ENCODE results near the gene AP2S1. TPM values are rescaled to one million over a fixed set of nuclear protein-coding genes. Genes with fewer than 3 reads are reported as not detected.
"Not testable (repeated sequence)": the region's sequence is repeated elsewhere in the genome, so short reads cannot be mapped to it uniquely, and the experiment has no call there.

The AP2S1 gene
- total RNA-seq, 2 experiments from 2014 or later = 79.3 to 110 TPM

DNA sequence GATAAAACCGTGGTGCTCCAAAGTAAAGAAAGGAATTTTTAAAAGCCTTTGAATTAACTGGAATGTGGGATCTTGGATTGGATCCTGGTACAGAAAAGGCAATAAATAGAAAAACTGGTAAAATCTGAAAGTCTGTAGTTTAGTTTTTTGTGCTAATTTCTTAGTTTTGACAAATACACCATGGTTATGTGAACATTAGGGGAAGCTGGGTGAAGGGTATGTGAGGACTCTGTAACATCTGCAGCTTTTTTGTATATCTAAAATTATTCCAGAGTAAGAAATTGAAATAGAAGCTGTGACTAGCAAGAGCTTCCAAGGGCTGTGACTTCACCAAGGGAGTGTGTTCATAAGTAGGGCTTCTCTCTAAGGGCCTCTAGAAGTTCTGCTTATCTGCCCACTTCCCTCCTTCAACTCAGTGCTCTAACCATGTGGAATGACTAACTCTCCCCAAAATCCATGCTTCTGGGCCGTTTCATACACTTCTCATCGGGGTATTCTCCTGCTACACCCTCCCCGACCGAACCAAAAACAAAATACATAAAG is 36.7 kb upstream of the AP2S1 start:
- Histone ChIP-seq H3K9me2 (ENCODE audit: insufficient read depth, low read length) (no peaks in the 10 kb centered on the region), H3K9me3 (ENCODE audit: low read length) (peaks cover 8% of the 10 kb centered on the region; the same call in 1 of the 2 replicates), H4K20me1 (ENCODE audit: insufficient read depth, low read length) (no peaks in the 10 kb centered on the region), H3K36me3 (ENCODE audit: insufficient read depth, low read length) (peaks cover 4% of the 10 kb centered on the region; the same call in 1 of the 2 replicates), H2AFZ (ENCODE audit: low read length) (no peak overlapping the region), H3K4me2 (ENCODE audit: low read length) (no peak overlapping the region), H3K79me2 (ENCODE audit: insufficient read depth, low read depth, low read length) (peaks cover 51% of the 10 kb centered on the region; the same call in 1 of the 2 replicates), H3K4me1 (ENCODE audit: insufficient read depth, low read length, poor library complexity, severe bottlenecking) (peaks cover 24% of the 10 kb centered on the region), H3K27ac (ENCODE audit: low read depth, low read length, poor library complexity, severe bottlenecking) (no peak overlapping the region), H3K4me3 (ENCODE audit: low read depth, low read length, poor library complexity, severe bottlenecking) (no peak overlapping the region)
- POLR2A ChIA-PET = no interaction called here
- DNase-seq (ENCODE audit: low spot score) = no peak
- intact Hi-C loops (cut with micrococcal nuclease; ENCODE audit: unreplicated experiment) = no loop called here
- BruUV-seq (replicated peaks) = no TSS peak
- TF ChIP-seq, protein P1, sequence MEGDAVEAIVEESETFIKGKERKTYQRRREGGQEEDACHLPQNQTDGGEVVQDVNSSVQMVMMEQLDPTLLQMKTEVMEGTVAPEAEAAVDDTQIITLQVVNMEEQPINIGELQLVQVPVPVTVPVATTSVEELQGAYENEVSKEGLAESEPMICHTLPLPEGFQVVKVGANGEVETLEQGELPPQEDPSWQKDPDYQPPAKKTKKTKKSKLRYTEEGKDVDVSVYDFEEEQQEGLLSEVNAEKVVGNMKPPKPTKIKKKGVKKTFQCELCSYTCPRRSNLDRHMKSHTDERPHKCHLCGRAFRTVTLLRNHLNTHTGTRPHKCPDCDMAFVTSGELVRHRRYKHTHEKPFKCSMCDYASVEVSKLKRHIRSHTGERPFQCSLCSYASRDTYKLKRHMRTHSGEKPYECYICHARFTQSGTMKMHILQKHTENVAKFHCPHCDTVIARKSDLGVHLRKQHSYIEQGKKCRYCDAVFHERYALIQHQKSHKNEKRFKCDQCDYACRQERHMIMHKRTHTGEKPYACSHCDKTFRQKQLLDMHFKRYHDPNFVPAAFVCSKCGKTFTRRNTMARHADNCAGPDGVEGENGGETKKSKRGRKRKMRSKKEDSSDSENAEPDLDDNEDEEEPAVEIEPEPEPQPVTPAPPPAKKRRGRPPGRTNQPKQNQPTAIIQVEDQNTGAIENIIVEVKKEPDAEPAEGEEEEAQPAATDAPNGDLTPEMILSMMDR (conservative IDR thresholded peaks at IDR 0.05; ENCODE audit: low read length) = no peak
- no peak for TF ChIP-seq EZH2phosphoT487 (IDR thresholded peaks at IDR 0.05; ENCODE audit: borderline replicate concordance, low read depth, low read length)
- CTCF ChIA-PET (ENCODE audit: unreplicated experiment) = no interaction called here

- peaks cover 18% of the 10 kb centered on the region for H3K4me1 ChIP-seq (ENCODE audit: insufficient read depth, low read length, poor library complexity, severe bottlenecking)
- H2AFZ ChIP-seq (ENCODE audit: low read length) = no peak overlapping the region
- ChIA-PET POLR2A (interaction anchor here (0.5 kb wide), 1 partner anchor 13 kb away, joined by 4 read pairs; no protein-coding TSS in a partner anchor), CTCF (ENCODE audit: unreplicated experiment) (no interaction called here)
- H3K9me2 ChIP-seq (ENCODE audit: insufficient read depth, low read length) = no peaks in the 10 kb centered on the region
- H3K4me3 ChIP-seq (ENCODE audit: low read depth, low read length, poor library complexity, severe bottlenecking) = no peak overlapping the region
- H3K4me2 ChIP-seq (ENCODE audit: low read length) = no peak overlapping the region
- TF ChIP-seq, protein P1 (conservative IDR thresholded peaks at IDR 0.05; ENCODE audit: low read length) = no peak
- no peak for TF ChIP-seq EZH2phosphoT487 (IDR thresholded peaks at IDR 0.05; ENCODE audit: borderline replicate concordance, low read depth, low read length)
- no TSS peak for BruUV-seq (replicated peaks)
- H4K20me1 ChIP-seq (ENCODE audit: insufficient read depth, low read length) = no peaks in the 10 kb centered on the region
- peaks cover 4% of the 10 kb centered on the region; the same call in 1 of the 2 replicates for H3K36me3 ChIP-seq (ENCODE audit: insufficient read depth, low read length)
- H3K27ac ChIP-seq (ENCODE audit: low read depth, low read length, poor library complexity, severe bottlenecking) = no peak overlapping the region
- DNase-seq (ENCODE audit: low spot score) = no peak
- peaks cover 50% of the 10 kb centered on the region; the same call in 1 of the 2 replicates for H3K79me2 ChIP-seq (ENCODE audit: insufficient read depth, low read depth, low read length)
- intact Hi-C loops (cut with micrococcal nuclease; ENCODE audit: unreplicated experiment) = no loop called here
- peaks cover 8% of the 10 kb centered on the region; the same call in 1 of the 2 replicates for H3K9me3 ChIP-seq (ENCODE audit: low read length)
Measured at GRCh38 chr19:46886546-46887239, 36.0 kb upstream of the AP2S1 start.

- H3K9me2 ChIP-seq (ENCODE audit: insufficient read depth, low read length) = no peaks in the 10 kb centered on the region
- no peaks in the 10 kb centered on the region for H4K20me1 ChIP-seq (ENCODE audit: insufficient read depth, low read length)
- H3K36me3 ChIP-seq (ENCODE audit: insufficient read depth, low read length) = peaks cover 4% of the 10 kb centered on the region; the same call in 1 of the 2 replicates
- peaks cover 8% of the 10 kb centered on the region; the same call in 1 of the 2 replicates for H3K9me3 ChIP-seq (ENCODE audit: low read length)
- ChIA-PET POLR2A (interaction anchor here (0.9 to 1.4 kb wide), 2 partner anchors 11 to 26 kb away, joined by 3 to 4 read pairs; no protein-coding TSS in a partner anchor), CTCF (ENCODE audit: unreplicated experiment) (no interaction called here)
- no peak overlapping the region for H3K27ac ChIP-seq (ENCODE audit: low read depth, low read length, poor library complexity, severe bottlenecking)
- peaks cover 53% of the 10 kb centered on the region; the same call in 1 of the 2 replicates for H3K79me2 ChIP-seq (ENCODE audit: insufficient read depth, low read depth, low read length)
- H3K4me3 ChIP-seq (ENCODE audit: low read depth, low read length, poor library complexity, severe bottlenecking) = no peak overlapping the region
- intact Hi-C loops (cut with micrococcal nuclease; ENCODE audit: unreplicated experiment) = no loop called here
- BruUV-seq (replicated peaks) = TSS peak; percentile 12
- TF ChIP-seq, protein P1 (conservative IDR thresholded peaks at IDR 0.05; ENCODE audit: low read length) = no peak
- no peak for TF ChIP-seq EZH2phosphoT487 (IDR thresholded peaks at IDR 0.05; ENCODE audit: borderline replicate concordance, low read depth, low read length)
- no peak for DNase-seq (ENCODE audit: low spot score)
- no peak overlapping the region for H3K4me2 ChIP-seq (ENCODE audit: low read length)
- no peak overlapping the region for H2AFZ ChIP-seq (ENCODE audit: low read length)
- H3K4me1 ChIP-seq (ENCODE audit: insufficient read depth, low read length, poor library complexity, severe bottlenecking) = peaks cover 8% of the 10 kb centered on the region
Measured at GRCh38 chr19:46885411-46885810, 34.8 kb upstream of the AP2S1 start.

DNA sequence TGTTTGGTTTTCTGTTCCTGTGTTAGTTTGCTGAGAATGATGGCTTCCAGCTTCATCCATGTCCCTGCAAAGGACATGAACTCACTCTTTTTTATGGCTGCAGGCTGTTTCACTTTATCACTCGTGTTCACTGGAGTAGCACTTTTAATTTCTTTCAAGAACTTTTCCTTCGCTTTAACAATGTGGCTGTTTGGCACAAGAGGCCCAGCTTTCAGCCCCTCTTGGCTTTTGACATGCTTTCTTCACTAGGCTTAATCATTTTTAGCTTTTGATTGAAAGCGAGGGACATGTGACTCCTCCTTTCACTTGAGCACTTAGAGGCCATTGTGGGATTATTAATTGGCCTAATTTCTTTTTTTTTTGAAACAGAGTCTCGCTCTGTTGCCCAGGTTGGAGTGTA is 32.1 kb upstream of the AP2S1 start:
- H3K27ac ChIP-seq (ENCODE audit: low read depth, low read length, poor library complexity, severe bottlenecking); H3K36me3 ChIP-seq (ENCODE audit: insufficient read depth, low read length); CTCF ChIA-PET (ENCODE audit: unreplicated experiment): not testable (repeated sequence)

More for the DNA sequence above, 32.1 kb upstream of the AP2S1 start:
- H3K9me2 ChIP-seq (ENCODE audit: insufficient read depth, low read length); H3K4me2 ChIP-seq (ENCODE audit: low read length); H4K20me1 ChIP-seq (ENCODE audit: insufficient read depth, low read length); H2AFZ ChIP-seq (ENCODE audit: low read length); POLR2A ChIA-PET; H3K9me3 ChIP-seq (ENCODE audit: low read length); H3K4me3 ChIP-seq (ENCODE audit: low read depth, low read length, poor library complexity, severe bottlenecking); H3K4me1 ChIP-seq (ENCODE audit: insufficient read depth, low read length, poor library complexity, severe bottlenecking); BruUV-seq (replicated peaks); DNase-seq (ENCODE audit: low spot score); intact Hi-C loops (cut with micrococcal nuclease; ENCODE audit: unreplicated experiment): not testable (repeated sequence)
- H3K79me2 ChIP-seq (ENCODE audit: insufficient read depth, low read depth, low read length) = peaks cover 63% of the 10 kb centered on the region; the same call in 1 of the 2 replicates
